ENCODE results near the gene OR52H1. TPM values are rescaled to one million over a fixed set of nuclear protein-coding genes. Genes with fewer than 3 reads are reported as not detected.
A peak's percentile ranks its signal among the peaks of the same experiment; 100 is the strongest.

Gene OR52H1
- total and polyA plus RNA-seq, 10 of the 15 experiments (the other 5 are each of a cell fraction or from before 2014, with no cell fraction given): 0.06 to 0.40 (median 0.23) TPM; not detected in 4

DNA sequence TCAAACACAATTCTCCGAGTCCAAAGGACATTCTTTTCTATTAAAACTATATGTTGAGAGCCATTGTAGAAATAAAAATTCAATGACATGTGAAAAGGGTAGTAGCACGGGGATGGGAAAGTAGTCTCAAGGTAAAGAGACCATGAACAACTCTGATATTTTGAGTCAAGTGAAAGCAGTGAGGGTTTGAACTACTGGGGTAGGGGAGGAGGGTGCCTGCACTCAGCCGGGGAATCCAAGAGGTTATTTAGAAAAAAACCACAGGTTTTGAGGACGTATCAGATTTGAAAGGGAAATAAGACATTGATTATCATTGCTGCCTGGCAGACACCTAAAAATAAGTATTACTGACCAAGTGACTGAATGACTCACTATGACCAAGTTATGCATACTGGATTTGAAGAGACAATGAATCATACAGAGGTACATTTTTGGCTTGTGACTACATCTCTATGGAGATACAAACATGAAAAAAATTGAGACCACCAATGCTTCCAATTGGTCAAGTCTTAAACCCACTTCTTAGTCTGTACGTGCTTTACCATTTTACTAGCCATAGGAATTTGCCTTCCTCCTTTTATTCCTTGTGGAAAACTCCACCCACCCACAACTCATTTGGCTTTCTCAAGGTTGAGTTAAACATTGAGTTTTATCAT lies 2.2 kb upstream of the OR52H1 start (continued):
- TF ChIP-seq CBX5 (IDR thresholded peaks at IDR 0.05; ENCODE audit: low read depth) (no peak), ATF7 (IDR thresholded peaks at IDR 0.05; ENCODE audit: low read depth) (0 out of 2 replicates have a peak, but pooled peaks have one; percentile 23), BACH1 (IDR thresholded peaks at IDR 0.05; ENCODE audit: borderline replicate concordance) (no peak), SMC3 (IDR thresholded peaks at IDR 0.05; ENCODE audit: borderline replicate concordance, low read length) (no peak), HDGF (IDR thresholded peaks at IDR 0.05) (no peak), BCL11A (IDR thresholded peaks at IDR 0.05; ENCODE audit: low read depth, low read length) (0 out of 2 replicates have a peak, but pooled peaks have one; percentile 7), ZNF274 (IDR thresholded peaks at IDR 0.05; ENCODE audit: insufficient read depth, insufficient read length) (no peak), BMI1 (IDR thresholded peaks at IDR 0.05; ENCODE audit: borderline replicate concordance) (no peak), RAD51 (IDR thresholded peaks at IDR 0.05) (no peak), EP300 (IDR thresholded peaks at IDR 0.05; ENCODE audit: borderline replicate concordance in 1 of 2, control insufficient read depth in 1 of 2, low read depth in 2 of 2, low read length in 2 of 2) (peak in 1 of 2 experiments; percentile 27; a peak in 1 of 4 replicates), CREM (IDR thresholded peaks at IDR 0.05; ENCODE audit: low read depth) (no peak)
- TF ChIP-seq, protein P1, sequence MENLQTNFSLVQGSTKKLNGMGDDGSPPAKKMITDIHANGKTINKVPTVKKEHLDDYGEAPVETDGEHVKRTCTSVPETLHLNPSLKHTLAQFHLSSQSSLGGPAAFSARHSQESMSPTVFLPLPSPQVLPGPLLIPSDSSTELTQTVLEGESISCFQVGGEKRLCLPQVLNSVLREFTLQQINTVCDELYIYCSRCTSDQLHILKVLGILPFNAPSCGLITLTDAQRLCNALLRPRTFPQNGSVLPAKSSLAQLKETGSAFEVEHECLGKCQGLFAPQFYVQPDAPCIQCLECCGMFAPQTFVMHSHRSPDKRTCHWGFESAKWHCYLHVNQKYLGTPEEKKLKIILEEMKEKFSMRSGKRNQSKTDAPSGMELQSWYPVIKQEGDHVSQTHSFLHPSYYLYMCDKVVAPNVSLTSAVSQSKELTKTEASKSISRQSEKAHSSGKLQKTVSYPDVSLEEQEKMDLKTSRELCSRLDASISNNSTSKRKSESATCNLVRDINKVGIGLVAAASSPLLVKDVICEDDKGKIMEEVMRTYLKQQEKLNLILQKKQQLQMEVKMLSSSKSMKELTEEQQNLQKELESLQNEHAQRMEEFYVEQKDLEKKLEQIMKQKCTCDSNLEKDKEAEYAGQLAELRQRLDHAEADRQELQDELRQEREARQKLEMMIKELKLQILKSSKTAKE (IDR thresholded peaks at IDR 0.05; ENCODE audit: low read depth, poor library complexity, severe bottlenecking): no peak
- TF ChIP-seq, protein P2, sequence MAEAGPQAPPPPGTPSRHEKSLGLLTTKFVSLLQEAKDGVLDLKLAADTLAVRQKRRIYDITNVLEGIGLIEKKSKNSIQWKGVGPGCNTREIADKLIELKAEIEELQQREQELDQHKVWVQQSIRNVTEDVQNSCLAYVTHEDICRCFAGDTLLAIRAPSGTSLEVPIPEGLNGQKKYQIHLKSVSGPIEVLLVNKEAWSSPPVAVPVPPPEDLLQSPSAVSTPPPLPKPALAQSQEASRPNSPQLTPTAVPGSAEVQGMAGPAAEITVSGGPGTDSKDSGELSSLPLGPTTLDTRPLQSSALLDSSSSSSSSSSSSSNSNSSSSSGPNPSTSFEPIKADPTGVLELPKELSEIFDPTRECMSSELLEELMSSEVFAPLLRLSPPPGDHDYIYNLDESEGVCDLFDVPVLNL (IDR thresholded peaks at IDR 0.05; ENCODE audit: low read depth, low read length): no peak
- TF ChIP-seq, protein P3, sequence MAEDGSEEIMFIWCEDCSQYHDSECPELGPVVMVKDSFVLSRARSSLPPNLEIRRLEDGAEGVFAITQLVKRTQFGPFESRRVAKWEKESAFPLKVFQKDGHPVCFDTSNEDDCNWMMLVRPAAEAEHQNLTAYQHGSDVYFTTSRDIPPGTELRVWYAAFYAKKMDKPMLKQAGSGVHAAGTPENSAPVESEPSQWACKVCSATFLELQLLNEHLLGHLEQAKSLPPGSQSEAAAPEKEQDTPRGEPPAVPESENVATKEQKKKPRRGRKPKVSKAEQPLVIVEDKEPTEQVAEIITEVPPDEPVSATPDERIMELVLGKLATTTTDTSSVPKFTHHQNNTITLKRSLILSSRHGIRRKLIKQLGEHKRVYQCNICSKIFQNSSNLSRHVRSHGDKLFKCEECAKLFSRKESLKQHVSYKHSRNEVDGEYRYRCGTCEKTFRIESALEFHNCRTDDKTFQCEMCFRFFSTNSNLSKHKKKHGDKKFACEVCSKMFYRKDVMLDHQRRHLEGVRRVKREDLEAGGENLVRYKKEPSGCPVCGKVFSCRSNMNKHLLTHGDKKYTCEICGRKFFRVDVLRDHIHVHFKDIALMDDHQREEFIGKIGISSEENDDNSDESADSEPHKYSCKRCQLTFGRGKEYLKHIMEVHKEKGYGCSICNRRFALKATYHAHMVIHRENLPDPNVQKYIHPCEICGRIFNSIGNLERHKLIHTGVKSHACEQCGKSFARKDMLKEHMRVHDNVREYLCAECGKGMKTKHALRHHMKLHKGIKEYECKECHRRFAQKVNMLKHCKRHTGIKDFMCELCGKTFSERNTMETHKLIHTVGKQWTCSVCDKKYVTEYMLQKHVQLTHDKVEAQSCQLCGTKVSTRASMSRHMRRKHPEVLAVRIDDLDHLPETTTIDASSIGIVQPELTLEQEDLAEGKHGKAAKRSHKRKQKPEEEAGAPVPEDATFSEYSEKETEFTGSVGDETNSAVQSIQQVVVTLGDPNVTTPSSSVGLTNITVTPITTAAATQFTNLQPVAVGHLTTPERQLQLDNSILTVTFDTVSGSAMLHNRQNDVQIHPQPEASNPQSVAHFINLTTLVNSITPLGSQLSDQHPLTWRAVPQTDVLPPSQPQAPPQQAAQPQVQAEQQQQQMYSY (CRISPR knock-in tag; IDR thresholded peaks at IDR 0.05): no peak
